ENCODE results near the gene NDUFA7.

NDUFA7 gene

DNA sequence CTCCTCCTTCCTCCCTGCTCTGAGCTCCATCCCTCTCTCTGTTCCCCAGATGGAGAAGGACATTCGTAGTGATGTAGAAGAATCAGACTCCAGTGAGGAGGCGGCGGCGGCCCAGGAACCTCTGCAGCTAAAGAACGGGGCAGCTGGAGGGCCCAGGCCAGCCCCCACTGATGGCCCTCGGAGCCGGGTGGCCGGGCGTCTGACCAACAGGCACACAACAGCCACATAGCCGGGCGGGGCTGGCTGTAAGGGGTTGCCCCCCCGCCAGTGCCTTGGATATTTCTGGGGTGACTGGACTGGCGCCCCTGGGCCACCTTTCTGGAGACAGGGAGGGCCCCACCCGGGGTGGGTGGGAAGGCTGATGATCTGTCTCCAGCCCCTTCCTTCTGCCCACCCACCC, 59.3 kb downstream of the NDUFA7 start:
- no peak for TF ChIP-seq CTCF (IDR thresholded peaks at IDR 0.05; ENCODE audit: borderline replicate concordance, insufficient read depth, low read depth, low read length)

DNA sequence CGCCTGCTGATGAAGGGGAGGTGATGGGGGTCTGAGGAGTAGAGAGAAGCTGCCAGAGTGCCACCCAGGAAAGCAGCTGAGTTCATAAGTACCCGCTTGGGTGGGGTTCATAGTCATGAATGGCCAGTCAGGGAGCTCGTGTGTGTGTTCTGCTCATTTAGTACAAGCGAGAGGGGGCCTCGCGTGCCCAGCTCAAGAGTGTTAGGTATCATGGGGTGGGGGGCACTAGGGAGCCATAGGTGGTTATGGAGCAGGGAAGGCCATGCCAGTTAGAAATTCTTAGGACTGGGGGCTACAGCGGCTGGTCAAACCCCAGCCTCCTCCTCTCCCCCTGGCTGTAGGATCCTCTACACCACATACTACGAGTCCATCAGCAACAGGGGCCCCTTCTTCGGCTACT, 59.8 kb downstream of the NDUFA7 start:
- no peak for TF ChIP-seq CTCF (IDR thresholded peaks at IDR 0.05; ENCODE audit: borderline replicate concordance, insufficient read depth, low read depth, low read length)
- H3K4me3 ChIP-seq (ENCODE audit: low read depth, low read length): no peak overlapping the region

More for the DNA sequence above, 59.3 kb downstream of the NDUFA7 start:
- no peak overlapping the region for H3K4me3 ChIP-seq (ENCODE audit: low read depth, low read length)

All from GM12875 (cell line).